Measurements from ENCODE around the gene RUNX3.
A peak's percentile ranks its signal among the peaks of the same experiment; 100 is the strongest.
"Not testable (repeated sequence)": the region's sequence is repeated elsewhere in the genome, so short reads cannot be mapped to it uniquely, and the experiment has no call there.

RUNX3 gene

DNA sequence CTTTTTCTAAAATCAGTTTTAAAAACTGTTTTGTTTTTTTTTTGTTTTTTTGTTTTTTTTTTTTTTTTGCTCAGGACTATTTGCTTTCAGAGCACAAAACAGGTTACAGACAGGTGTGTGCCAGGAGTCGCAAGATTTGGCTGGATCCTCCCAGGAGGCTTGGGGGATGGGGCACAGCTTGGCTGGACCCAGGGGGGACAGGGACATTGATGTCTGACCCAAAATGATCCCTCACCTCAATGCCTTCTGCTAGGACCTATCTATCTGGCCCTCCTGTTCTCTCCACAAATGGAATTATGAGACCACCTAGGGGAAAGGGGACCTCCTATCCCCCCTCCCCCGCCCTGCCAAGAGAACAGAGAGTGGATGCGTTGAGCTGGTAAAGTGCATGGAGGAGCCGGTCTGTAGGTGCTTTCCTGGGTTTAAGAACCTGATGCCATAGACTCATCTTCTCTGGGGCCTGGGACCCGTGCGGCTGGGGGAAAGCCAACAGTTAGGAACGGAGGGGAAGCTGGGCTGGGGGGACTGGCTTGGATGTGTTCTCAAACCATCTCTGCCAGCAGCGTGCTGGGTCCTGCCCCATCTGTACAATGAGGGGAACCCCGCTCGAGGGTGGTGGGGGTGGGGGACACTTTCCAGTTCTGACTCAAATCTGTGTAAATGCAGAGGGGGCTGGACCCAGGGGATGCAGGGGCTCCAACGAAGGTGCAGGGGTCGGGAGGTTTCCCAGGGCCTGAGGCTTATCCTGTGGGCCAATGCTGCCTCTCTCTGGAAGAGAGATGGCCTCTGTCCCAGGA, 28.9 kb downstream of the RUNX3 start:
- no peak for DNase-seq (ENCODE audit: low spot score)

DNA sequence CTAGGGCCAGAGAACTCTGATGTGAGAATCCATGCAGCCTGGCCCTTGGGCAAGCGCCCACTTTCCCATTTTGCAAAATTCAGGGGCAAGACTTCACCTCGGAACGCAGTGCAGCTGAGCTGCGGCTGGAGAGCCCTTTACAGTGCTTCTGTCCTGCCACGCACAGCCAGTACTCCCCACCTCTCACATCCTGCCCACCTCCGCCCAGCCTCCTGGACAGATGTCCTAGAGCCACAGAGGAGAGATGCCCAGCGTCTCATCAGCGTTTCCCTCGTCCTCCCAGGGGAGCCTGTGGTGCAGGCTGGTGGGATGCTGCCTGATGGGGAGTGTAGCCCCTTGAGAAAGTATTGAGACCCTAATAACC, 29.6 kb downstream of the RUNX3 start:
- DNase-seq (ENCODE audit: low spot score) = no peak

DNA sequence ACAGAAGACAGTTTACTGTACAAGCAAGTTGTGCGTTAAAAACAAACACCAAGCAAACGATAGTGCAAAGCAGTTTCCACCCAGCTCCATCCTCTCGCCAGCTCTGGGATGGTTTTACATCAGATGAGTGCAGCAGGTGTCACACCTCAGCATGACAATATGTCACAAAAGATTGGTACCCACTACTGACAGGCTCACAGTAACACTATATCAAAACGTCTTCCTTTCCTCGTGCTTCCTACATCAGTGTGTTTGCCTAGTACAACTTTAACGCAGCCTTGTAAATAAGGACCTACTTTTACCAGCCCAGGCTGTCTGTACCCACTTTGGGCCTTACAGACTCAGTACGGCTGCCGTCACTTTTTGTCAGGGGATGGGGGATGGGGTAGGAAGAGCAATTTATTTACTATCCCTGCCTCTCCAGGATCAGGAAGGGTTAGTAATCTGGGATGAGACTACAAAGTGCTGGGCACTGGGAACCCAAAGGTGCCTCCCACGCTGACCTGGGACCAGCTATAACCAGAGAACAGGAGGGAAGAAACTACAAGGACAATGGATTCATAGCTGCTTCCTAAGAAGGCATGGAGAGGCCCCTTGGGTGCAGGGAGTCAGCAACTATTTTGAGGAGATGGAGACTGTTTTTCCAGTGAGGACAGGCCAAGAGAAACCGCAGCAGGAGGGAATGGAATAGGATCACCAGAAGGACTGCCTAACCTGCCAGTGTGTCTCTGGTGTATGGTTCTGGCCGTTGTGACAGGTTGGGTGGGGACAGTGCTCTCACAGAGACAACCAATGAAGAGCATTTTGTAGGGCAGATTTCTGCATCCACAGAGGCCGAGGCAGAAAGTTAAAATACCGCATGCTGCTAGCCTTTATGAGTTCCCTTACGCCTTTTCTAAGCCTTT, 30.2 kb downstream of the RUNX3 start:
- DNase-seq (ENCODE audit: low spot score) = no peak

DNA sequence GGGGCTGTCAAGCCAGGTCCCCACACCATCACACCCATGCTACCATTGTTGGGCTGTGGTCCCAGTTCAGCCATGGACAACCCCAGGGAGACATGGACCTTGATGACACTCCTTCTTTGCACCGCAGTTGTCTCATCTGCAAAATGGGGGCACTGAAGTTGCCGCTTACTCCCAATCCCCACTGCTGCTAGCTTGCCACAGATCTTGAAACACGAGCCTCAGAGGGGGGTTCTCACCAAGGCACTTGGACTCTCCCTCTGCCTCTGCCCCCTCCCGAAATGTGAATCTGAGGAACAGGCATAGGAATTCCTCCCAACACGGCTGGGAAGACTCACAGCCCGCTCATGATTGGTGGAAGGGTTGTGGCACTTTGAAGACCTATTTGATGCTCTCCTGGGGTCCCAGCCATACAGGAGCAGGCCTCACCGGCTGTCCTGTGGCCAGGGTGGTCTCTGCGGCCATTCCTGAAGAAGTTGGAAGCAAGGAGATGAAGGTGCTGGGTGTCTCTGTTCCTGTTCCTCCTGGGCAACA, 31.1 kb downstream of the RUNX3 start:
- no peak for DNase-seq (ENCODE audit: low spot score)

DNA sequence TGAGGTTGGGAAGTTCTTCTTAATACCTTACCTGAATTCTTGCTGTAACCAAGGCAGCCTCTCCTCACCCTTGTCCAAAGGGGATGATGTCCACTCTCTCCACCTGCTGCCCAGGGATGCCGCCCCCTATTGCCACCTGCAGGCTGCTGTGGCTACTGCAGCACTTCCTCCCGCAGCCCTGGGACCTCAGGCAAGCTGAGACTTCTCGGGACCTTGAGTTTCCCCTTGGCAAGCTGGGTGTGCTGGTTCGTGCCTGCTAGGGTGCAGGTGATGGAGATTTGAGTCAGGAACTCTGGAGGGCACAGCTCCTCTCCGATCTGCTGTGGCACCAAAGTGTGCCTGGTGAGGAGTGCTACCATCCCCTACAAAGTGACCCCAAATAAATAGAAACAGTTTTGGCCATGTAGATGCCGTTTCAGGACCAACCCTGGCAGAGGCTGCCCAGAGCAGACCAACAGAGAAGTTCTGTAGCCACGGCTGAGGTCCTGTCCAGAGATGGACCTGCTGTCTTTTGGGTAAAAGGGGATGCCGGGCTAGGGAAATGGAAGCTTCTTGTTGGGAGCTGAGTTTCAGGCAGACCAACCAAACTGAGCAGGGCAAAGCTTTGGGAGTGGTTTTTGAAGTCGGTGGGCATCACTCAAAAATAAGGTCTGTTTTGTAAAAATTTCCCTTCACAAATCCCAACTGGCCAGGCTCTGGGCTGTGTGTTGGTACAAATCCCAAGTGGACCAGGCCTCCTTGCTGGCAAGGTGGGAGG, 31.7 kb downstream of the RUNX3 start:
- DNase-seq (ENCODE audit: low spot score) = peak; percentile 80

DNA sequence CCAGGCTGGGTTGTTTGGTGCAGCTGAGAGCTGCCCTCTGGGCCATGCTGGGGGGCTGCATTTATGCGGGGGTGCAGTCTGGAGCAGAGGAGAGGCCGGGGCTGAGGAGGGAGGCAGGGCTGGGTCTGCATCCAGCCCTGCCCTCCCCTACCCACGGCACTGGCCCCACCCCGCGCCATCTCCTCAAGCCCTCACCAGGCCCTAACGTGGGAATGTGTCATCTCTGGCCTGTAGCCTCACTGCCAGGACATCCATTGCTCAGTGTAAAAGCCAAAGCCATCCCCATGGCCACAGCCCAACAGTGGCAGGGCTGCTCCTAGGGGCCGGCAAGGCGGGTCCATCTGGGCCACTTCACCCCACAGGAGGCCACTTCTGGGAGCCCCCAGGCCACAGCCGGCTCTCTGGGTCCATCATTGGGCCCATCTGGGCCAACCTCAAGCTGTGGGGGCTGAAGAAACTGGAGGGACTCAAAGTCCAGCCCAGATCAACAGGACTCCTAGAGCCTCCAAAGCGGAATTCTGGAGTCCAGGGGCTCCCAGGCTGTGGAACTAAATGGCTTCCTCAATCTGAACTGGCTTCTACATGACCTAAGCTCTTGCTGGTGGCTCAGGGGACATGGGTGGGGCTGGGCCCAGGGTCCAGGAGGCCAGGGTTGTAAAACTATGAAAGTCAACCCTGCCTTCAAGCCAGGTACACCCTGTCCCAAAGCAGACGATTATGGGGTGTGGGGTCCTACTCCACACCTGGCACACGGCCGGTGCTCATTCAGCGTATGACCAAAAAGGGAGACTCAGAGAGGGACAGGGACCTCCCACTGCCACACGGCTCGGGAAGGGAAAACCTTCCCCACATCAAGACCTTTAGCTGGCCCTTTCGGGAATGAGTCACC, 32.6 kb downstream of the RUNX3 start:
- no peak for DNase-seq (ENCODE audit: low spot score)

DNA sequence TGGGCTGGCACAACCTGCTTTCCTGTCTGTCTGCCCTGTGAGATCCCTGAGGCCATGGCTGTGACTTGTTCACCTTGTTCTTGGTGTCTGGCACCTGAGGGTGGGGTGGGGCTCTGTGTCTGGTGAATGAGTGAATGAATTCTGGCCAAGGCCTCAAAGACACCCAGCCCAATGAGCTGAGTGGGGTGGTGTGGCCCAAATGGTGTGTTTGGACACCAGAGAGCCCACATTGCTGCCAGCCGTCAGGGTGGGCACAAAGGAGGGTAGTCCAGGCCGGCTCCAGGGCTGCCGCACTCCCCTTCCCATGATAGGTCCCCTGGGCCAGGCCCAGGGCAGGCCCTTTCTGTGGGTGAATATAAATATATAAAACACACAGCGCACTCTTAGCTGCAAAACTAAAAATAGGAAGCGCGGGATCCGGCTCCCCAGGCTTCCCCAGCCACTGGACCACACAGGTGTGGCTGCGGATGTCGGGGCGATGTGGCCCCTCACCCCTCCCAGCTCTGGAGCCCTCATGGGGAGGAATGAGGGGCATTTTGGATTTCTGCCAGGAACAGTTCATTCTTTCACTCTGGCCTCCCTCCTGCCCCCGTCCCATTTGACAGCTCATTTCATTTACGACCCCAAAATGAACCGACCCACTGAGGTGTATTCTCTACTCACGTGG, 33.3 kb downstream of the RUNX3 start:
- no peak for DNase-seq (ENCODE audit: low spot score)

DNA sequence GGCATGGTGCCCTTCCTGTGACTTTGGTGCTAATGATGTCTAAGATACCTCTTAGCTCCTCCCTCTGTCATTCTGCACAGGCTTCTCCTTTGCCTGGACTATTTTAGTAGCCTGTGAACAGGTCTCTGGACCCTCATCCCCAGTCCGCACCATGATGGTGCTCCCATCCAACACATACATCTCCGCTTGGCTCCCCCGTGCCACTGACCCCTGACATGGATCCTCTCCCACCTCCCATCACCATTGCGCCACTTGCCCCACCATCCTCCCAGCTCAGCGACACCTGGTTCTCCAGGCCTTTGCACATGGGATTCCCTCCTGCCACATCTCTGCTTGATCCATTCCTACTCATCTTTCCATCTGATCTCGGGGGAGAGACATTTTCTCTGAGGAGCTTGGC, 33.9 kb downstream of the RUNX3 start:
- DNase-seq (ENCODE audit: low spot score) = no peak

DNA sequence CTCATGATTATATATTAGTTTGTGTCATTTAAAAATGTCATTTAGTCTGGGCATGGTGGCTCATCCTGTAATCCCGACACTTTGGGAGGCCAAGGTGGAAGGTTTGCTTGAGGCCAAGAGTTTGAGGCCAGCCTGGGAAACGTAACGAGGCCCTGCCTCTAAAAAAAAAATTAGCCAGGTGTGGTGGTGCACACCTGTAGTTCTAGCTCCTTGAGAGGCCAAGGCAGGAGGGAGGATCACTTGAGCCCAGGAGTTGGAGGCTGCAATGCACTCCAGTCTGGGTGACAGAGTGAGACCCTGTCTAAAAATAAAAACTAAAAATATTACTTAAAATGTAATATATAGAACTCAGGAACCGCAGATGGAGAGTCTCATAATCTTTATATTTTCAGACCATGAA, 34.6 kb downstream of the RUNX3 start:
- DNase-seq (ENCODE audit: low spot score) = no peak

DNA sequence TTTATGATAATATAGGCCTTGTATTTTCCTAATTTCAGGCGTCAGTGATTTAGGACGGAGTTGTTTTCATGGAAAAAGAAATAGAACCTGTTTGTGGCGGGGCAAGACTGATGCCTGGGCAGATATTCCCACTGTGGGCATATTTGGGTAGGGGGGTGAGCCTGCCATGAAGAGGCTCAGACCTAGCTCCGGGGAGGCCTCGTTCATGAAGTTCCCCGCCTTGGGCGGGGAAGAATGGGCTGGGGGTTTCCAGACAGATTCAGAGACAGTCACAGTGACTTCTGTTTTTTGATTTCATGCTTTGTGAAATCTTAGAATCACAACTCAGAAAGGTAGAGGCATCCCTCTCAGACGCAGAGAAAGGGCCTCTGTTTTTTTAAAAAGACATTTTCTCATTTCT, 36.1 kb downstream of the RUNX3 start:
- no peak for DNase-seq (ENCODE audit: low spot score)

DNA sequence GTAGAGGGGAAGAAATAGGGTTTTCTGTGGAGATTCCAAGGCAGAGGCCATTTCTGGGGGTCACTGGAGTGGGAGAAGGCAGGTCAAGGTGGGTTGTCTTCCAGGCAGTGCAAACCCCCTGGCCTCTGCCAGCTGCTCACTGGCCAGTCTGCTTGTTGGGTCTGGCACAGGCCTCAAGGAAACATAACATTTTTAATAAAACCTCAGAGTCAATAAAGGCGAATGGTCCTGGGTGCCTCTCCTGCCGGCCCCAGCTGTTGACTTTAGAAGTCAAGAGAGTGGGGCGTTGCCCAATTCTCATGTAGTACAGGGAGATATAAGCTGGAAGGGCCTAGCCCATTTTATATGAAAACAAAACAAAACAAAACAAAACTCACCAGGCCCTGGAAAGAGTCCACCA, 36.6 kb downstream of the RUNX3 start:
- DNase-seq (ENCODE audit: low spot score) = no peak

DNA sequence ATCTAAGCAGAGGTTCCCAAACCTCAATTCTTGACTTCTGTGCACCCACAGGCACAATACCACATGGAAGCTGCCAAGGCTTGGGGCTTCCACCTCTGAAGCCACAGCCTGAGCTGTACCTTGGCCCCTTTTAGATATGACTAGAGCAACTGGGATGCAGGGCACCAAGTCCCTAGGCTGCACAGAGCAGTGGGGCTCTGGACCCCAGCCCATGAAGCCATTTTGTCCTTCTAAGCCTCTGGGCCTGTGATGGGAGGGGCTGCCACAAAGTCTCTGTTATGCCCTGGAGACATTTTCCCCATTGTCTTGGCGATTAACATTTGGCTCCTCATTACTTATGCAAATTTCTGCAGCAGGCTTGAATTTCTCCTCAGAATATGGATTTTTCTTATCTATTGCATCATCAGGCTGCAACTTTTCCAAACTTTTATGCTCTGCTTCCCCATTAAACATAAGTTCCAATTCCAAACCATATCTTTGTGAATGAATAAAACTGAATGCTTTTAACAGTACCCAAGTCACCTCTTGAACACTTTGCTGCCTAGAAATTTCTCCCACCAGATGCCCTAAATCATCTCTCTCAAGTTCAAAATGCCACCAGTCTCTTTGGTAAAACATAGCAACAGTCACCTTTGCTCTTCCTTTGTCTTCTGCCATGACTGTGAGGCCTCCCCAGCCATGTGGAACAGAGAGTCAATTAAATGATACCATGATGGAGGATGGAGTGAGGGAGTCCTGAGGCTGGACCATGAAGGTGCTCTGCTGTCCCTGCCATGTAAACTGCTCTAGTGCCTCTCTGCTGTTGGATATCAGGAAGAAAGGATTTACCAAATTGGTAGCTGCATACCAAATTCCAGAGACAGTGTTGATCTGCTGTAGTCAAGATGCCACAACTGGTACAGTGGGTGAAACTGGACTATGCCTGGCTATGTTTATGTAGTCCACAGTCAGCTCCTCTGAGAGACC, 37.6 kb downstream of the RUNX3 start:
- no peak for DNase-seq (ENCODE audit: low spot score)

DNA sequence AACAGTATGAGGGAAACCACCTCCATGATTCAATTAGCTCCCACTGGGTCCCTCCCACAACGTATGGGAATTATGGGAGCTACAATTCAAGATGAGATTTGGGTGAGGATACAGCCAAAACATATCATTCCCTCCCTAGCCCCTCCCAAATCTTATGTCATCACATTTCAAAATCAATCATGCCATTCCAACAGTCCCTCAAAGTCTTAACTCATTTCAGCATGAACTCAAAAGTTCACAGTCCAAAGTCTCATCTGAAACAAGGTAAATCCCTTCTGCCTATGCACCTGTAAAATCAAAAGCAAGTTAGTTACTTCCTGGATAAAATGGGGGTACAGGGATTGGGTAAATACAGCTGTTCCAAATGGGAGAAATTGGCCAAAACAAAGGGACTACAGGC, 38.7 kb downstream of the RUNX3 start:
- not testable (repeated sequence) for DNase-seq (ENCODE audit: low spot score)

DNA sequence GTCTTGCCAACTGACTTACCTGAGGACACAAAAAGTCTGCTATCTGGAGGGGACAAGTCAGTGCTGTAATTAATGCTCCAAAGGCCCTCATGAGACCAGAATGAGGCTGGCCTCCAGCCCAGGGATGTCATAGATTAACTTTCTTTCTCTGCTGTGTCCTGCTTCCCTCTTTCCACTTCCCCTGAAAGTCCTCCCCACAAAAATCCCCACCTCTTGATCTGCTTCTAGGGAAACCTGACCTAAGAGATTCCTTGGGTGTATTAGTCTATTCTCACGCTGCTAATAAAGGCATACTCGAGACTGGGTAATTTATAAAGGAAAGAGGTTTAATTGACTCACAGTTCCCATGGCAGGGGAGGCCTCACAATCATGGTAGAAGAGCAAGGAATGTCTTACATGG, 39.2 kb downstream of the RUNX3 start:
- no peak for DNase-seq (ENCODE audit: low spot score)

DNA sequence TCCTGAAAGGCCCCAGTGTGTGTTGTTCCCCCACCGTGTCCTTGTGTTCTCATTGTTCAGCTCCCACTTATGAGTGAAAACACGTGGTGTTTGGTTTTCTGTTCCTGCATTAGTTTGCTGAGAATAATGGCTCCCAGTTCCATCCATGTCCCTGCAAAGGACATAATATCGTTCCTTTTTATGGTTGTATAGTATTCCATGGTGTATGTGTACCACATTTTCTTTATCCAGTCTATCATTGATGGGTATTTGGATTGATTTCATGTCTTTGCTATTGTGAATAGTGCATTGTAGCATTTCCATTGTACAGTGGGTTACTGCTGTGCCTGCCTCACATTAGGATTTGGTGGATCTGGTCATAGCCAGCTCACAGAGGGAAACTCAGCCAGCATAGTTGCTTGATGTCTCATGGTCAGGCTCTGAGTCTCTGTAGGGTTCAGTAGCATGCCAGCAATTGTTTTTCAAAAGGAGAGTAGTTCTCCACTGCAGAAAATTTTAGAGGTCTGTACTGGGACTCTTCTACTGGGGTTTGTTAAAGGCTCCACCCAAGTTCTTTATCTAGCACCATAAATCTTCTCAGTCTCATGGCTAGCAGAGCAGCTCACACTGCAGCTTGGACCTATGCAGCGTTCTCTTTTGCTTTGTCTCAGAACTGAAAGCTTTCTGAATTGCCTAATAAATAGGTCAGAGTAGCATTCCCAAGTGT, 41.0 kb downstream of the RUNX3 start:
- DNase-seq (ENCODE audit: low spot score) = peak; percentile 80

DNA sequence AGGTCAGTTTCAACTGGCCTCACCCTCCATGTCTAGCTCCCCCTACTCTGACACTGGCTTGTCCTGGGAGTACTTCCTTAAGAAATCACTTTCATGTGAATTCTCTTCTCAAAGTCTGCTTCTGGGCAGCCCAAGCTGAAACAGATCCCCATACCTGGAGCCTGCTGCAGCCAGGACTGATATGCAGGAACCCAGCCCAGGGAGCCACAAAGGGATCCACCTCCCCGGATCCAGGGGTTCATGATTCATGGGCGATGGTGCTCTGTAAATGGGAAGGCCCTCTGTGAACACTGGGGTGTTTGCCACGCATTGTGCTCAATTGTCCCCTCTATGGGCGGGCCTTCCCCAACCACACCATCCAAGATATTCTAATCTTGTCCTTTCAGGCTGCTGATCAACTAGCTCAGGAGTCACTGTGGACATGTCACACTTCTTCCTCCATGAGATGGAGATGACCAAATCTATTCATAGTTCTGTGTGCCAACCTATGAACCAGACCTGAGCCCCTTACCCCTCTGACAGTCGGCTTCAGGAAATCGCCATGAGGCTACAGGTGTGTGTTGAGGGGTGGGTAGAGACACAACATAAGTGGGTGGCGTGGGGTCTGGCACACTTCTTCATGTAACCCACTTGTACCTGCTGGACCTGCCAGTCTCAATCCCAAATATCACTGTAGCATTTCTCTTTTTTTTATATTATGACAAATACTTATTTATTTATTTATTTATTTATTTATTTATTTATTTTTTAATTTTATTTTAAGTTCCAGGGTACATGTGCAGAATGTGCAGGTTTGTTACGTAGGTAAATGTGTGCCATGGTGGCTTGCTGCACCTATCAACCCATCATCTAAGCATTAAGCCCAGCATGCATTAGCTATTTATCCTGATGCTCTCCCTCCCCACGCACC, 41.8 kb downstream of the RUNX3 start:
- DNase-seq (ENCODE audit: low spot score) = no peak

DNA sequence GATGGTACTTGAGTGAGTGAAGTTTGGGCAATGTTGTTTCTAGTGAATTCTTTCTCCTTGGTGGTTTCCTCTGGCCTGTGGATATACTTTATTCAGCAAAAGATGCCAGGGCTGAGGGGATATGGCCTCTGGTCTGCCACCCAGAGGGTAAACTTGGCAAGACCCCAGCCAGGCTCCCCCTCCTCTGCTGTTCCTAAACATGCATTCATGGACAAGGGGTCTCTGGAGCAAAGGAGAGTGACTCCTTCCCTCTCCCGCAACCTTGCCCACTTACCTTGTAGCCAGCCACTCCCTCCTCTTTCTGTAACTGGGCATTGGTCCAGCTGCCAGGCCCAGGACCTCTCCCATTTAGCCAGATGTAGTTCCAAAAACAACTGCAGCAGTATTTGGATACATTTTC, 43.8 kb downstream of the RUNX3 start:
- no peak for DNase-seq (ENCODE audit: low spot score)

DNA sequence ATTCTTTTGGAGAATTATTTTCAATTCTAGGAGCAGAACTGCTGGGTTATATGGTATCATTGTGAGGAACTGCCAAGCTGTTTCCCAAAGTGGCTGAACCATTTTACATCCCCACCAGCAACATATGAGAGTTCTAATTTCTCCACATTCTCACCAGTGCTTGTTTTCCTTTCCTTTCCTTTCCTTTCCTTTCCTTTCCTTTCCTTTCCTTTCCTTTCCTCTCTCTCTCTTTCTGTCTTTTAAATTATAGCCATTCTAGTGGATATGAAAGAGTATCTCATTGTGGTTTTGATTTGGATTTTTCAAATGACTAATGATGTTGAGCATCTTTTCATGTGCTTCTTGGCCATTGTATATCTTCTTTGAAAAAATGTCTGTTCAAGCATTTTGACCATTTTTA, 45.3 kb downstream of the RUNX3 start:
- no peak for DNase-seq (ENCODE audit: low spot score)
